Endothelial cell of umbilical vein (primary cell): ENCODE data around the gene THTPA. TPM values are rescaled to one million over a fixed set of nuclear protein-coding genes. Genes with fewer than 3 reads are reported as not detected.

Experiments
- BruUV-seq: library from RNA; stranded (reverse); fragments of 400-500 nt; replicated peaks from 2 replicates; lab custom pipeline; 2021; lab: Mats Ljungman, UMichigan
- CTCF ChIA-PET: fragments of 300-600, 350-600 bp; sonication (Branson Sonifier 250); formaldehyde crosslinking; loops from one replicate; lab custom pipeline; 2021; ENCODE audit warnings: antibody characterized with exemption, inconsistent platforms; lab: Charles Lee
- POLR2A ChIA-PET: fragments of 300-600, 350-600 bp; sonication (Branson Sonifier 250); formaldehyde crosslinking; loops from one replicate; lab custom pipeline; 2021; ENCODE audit warnings: antibody characterized with exemption, inconsistent platforms; lab: Charles Lee
- DNase-seq: peaks from one replicate; pipeline ENCODE4 v3.0.0-alpha.2; 2011; ENCODE audit warnings: low read depth, low spot score
- FAIRE-seq: peaks from 2 replicates; lab custom pipeline; 2011; peaks lifted over from hg19 to GRCh38; lab: Jason Lieb, UNC
- H2AFZ ChIP-seq: 2 replicates; pipeline ENCODE4 v1.6.0; 2012; ENCODE audit warnings: low read depth, low read length, control low read depth, inconsistent platforms
- H3K27ac ChIP-seq: 2 replicates; pipeline ENCODE4 v1.5.1; 2011; ENCODE audit warnings: low read depth, mild to moderate bottlenecking, control low read depth, low read length, moderate library complexity; ENCODE audit not compliant: insufficient read depth
- H3K27me3 ChIP-seq, 2 experiments: 2 replicates each; pipeline versions ENCODE4 v1.6.0 to v1.6.1; 2011; ENCODE audit warnings: low read length in 2 of 2, mixed read lengths in 1 of 2; ENCODE audit not compliant: control insufficient read depth in 2 of 2, insufficient read depth in 2 of 2
- H3K36me3 ChIP-seq, 2 experiments: 2 replicates in 1 of 2; 3 replicates in 1 of 2; pipeline ENCODE4 v1.5.1; 2011; ENCODE audit warnings: low read length in 2 of 2, mild to moderate bottlenecking in 1 of 2, moderate library complexity in 1 of 2; ENCODE audit not compliant: control insufficient read depth in 2 of 2, insufficient read depth in 2 of 2; ENCODE audit errors: extremely low read depth in 1 of 2
- H3K4me1 ChIP-seq: 3 replicates; pipeline ENCODE4 v1.5.1; 2011; ENCODE audit warnings: mild to moderate bottlenecking, low read length; ENCODE audit not compliant: control insufficient read depth, insufficient read depth; ENCODE audit errors: extremely low read depth
- H3K4me2 ChIP-seq: 2 replicates; pipeline ENCODE4 v1.6.1; 2011; ENCODE audit warnings: low read length, control low read depth, mixed read lengths; ENCODE audit not compliant: insufficient read depth
- H3K4me3 ChIP-seq, 3 experiments: fragments of 200-600 bp in 1 of 3; sonication (generic), shearing (Covaris generic) in 1 of 3; replicated peaks in 1 of 3; 2 replicates each; pipeline ENCODE4 v1.5.1; 2011 to 2016; ENCODE audit warnings: control low read depth in 3 of 3, low read length in 3 of 3, mild to moderate bottlenecking in 2 of 3, inconsistent platforms in 1 of 3, low read depth in 1 of 3, moderate library complexity in 1 of 3; ENCODE audit not compliant: insufficient read depth in 1 of 3
- H3K79me2 ChIP-seq: 2 replicates; pipeline ENCODE4 v1.6.0; 2012; ENCODE audit warnings: low read length, inconsistent platforms; ENCODE audit not compliant: control insufficient read depth, insufficient read depth
- H3K9ac ChIP-seq: replicated peaks from 2 replicates; pipeline ENCODE3; 2011; ENCODE audit warnings: low read length, control low read depth; ENCODE audit not compliant: insufficient read depth; ENCODE audit errors: extremely low read depth
- H3K9me1 ChIP-seq: replicated peaks from 3 replicates; pipeline ENCODE4 v1.6.0; 2011; ENCODE audit warnings: mild to moderate bottlenecking, low read length; ENCODE audit not compliant: control insufficient read depth, insufficient read depth; ENCODE audit errors: extremely low read depth
- H3K9me3 ChIP-seq: replicated peaks from 2 replicates; pipeline ENCODE4 v1.5.1; 2012; ENCODE audit warnings: low read length, inconsistent platforms; ENCODE audit not compliant: control insufficient read depth, insufficient read depth
- H4K20me1 ChIP-seq: replicated peaks from 2 replicates; pipeline ENCODE3; 2011; ENCODE audit warnings: mild to moderate bottlenecking, low read length; ENCODE audit not compliant: control insufficient read depth, insufficient read depth; ENCODE audit errors: extremely low read depth
- CTCF ChIP-seq, 2 donors: IDR thresholded peaks; 1 replicate in 1 of 2; 2 replicates in 1 of 2; pipeline ENCODE4 v1.5.1; 2011; ENCODE audit warnings: low read length in 2 of 2, mild to moderate bottlenecking in 2 of 2, moderate library complexity in 2 of 2, control low read depth in 1 of 2, inconsistent platforms in 1 of 2, low read depth in 1 of 2; ENCODE audit not compliant: insufficient read depth in 1 of 2; ENCODE audit errors: extremely low read depth in 1 of 2
- EZH2 ChIP-seq: IDR thresholded peaks from 2 replicates; pipeline ENCODE4 v1.6.1; 2012; ENCODE audit warnings: borderline replicate concordance, low read depth, mild to moderate bottlenecking, moderate library complexity, low read length, inconsistent platforms; ENCODE audit not compliant: severe bottlenecking
- FOS ChIP-seq: IDR thresholded peaks from 2 replicates; pipeline ENCODE4 v1.6.1; 2011; ENCODE audit warnings: mild to moderate bottlenecking, low read length, moderate library complexity, borderline replicate concordance; ENCODE audit not compliant: insufficient read depth
- GATA2 ChIP-seq: IDR thresholded peaks from 2 replicates; pipeline ENCODE4 v1.7.0; 2011; ENCODE audit warnings: low read depth, mild to moderate bottlenecking, moderate library complexity, mixed read lengths, low read length; ENCODE audit not compliant: insufficient read length, insufficient read depth
- JUN ChIP-seq: IDR thresholded peaks from 2 replicates; pipeline ENCODE4 v1.6.1; 2011; ENCODE audit warnings: borderline replicate concordance, low read depth; ENCODE audit not compliant: insufficient read length, insufficient read depth
- MAX ChIP-seq: IDR thresholded peaks from 2 replicates; pipeline ENCODE4 v1.6.1; 2011; ENCODE audit not compliant: insufficient read depth, insufficient read length
- MYC ChIP-seq: IDR thresholded peaks from one replicate; pipeline ENCODE4 v1.6.1; 2011; ENCODE audit warnings: mild to moderate bottlenecking, low read depth, low read length
- POLR2A ChIP-seq: IDR thresholded peaks from 2 replicates; pipeline ENCODE4 v1.6.1; 2012; ENCODE audit warnings: low read depth, mild to moderate bottlenecking, control low read depth, low read length
- POLR2AphosphoS5 ChIP-seq: IDR thresholded peaks from 2 replicates; pipeline ENCODE4 v1.6.1; 2012; ENCODE audit warnings: low read depth, mild to moderate bottlenecking, control low read depth, low read length, moderate library complexity; ENCODE audit not compliant: insufficient read depth
- dilution Hi-C: fragments of 300-500 bp; cut with MboI; formaldehyde crosslinking; loops from one replicate; pipeline ENCODE4 v1.15.0; 2019; ENCODE audit warnings: low sequenced_read_pairs; ENCODE audit not compliant: extremely low pct_ligation_motif_present
- intact Hi-C: fragments of 100-400 bp; cut with micrococcal nuclease; formaldehyde crosslinking; loops from one replicate; pipeline ENCODE4 v1.10.0; 2022
- polyA plus RNA-seq, 4 experiments: library from polyadenylated mRNA; depleted of rRNA in 3 of 4; stranded (reverse) in 3 of 4; unstranded in 1 of 4; fragments of >200 nt; gene quantifications; 2 replicates each; pipeline versions ENCODE4 v1.2.1 to v1.2.3, GENCODE V29; 2011 to 2012; ENCODE audit warnings: missing spikeins in 1 of 4
- total RNA-seq: library from RNA; stranded (reverse); gene quantifications from 2 replicates; pipeline ENCODE4 v1.2.3, GENCODE V29; 2021

The THTPA gene
- total and polyA plus RNA-seq, 2 donors (not counting 3 experiments of a cell fraction or from before 2014, with no cell fraction given) = 10.8 to 12.5 TPM

- FAIRE-seq = no peak
- CTCF ChIA-PET = interaction anchor here (3.0 kb wide), 1 partner anchor 37 kb away, joined by 13 read pairs; no protein-coding TSS in a partner anchor
These were observed 33.4 kb upstream of the THTPA start for GRCh38 chr14:23522643-23523198.

GRCh38 chr14:23523229-23524016, 32.6 kb upstream of the THTPA start:
- H3K4me3 ChIP-seq = no peak overlapping the region
- TF ChIP-seq POLR2A (no peak), MAX (no peak), JUN (no peak), EZH2 (no peak), MYC (no peak), POLR2AphosphoS5 (no peak), FOS (no peak), GATA2 (no peak), CTCF (IDR thresholded peaks at IDR 0.05; ENCODE audit: extremely low read depth in 1 of 2, insufficient read depth in 1 of 2, low read depth in 1 of 2, low read length in 2 of 2) (no peak)
- no peak overlapping the region for H3K9ac ChIP-seq
- BruUV-seq = no TSS peak
- POLR2A ChIA-PET = no interaction called here
- no peaks in the 10 kb centered on the region for H4K20me1 ChIP-seq
- H3K79me2 ChIP-seq = no peaks in the 10 kb centered on the region
- no peak overlapping the region for H3K4me2 ChIP-seq
- CTCF ChIA-PET = interaction anchor here (3.0 kb wide), 1 partner anchor 36 kb away, joined by 13 read pairs; no protein-coding TSS in a partner anchor
- H3K9me1 ChIP-seq = no peaks in the 10 kb centered on the region
- H3K27me3 ChIP-seq = no peaks in the 10 kb centered on the region
- dilution Hi-C loops (no loop called here), intact Hi-C loops (no loop called here)
- H3K4me1 ChIP-seq = no peaks in the 10 kb centered on the region
- H3K36me3 ChIP-seq = no peaks in the 10 kb centered on the region
- H3K9me3 ChIP-seq = no peaks in the 10 kb centered on the region
- no peak overlapping the region for H2AFZ ChIP-seq
- no peak for FAIRE-seq
- no peak overlapping the region for H3K27ac ChIP-seq
- DNase-seq = no peak

More at GRCh38 chr14:23522643-23523198, 33.4 kb upstream of the THTPA start:
- POLR2A ChIA-PET = no interaction called here
- Histone ChIP-seq H3K4me2 (no peak overlapping the region), H3K4me3 (no peak overlapping the region), H2AFZ (no peak overlapping the region), H3K79me2 (no peaks in the 10 kb centered on the region), H3K9me1 (no peaks in the 10 kb centered on the region), H4K20me1 (no peaks in the 10 kb centered on the region), H3K36me3 (no peaks in the 10 kb centered on the region), H3K4me1 (no peaks in the 10 kb centered on the region), H3K9me3 (no peaks in the 10 kb centered on the region), H3K27ac (no peak overlapping the region), H3K9ac (no peak overlapping the region), H3K27me3 (no peaks in the 10 kb centered on the region)
- intact Hi-C loops (no loop called here), dilution Hi-C loops (no loop called here)
- no peak for TF ChIP-seq POLR2AphosphoS5
- no peak for TF ChIP-seq GATA2
- no peak for TF ChIP-seq JUN
- TF ChIP-seq FOS = no peak
- no TSS peak for BruUV-seq
- DNase-seq = no peak
